HG02798 (cell line): Measurements from ENCODE around the gene AFF1.

ENCODE experiments used
- ATAC-seq: cut with Tn5 transposase; IDR thresholded peaks from one replicate; pipeline ENCODE4 v1.9.1; 2021; ENCODE audit warnings: mild to moderate bottlenecking; ENCODE audit not compliant: unreplicated experiment, poor library complexity

Gene AFF1, protein sequence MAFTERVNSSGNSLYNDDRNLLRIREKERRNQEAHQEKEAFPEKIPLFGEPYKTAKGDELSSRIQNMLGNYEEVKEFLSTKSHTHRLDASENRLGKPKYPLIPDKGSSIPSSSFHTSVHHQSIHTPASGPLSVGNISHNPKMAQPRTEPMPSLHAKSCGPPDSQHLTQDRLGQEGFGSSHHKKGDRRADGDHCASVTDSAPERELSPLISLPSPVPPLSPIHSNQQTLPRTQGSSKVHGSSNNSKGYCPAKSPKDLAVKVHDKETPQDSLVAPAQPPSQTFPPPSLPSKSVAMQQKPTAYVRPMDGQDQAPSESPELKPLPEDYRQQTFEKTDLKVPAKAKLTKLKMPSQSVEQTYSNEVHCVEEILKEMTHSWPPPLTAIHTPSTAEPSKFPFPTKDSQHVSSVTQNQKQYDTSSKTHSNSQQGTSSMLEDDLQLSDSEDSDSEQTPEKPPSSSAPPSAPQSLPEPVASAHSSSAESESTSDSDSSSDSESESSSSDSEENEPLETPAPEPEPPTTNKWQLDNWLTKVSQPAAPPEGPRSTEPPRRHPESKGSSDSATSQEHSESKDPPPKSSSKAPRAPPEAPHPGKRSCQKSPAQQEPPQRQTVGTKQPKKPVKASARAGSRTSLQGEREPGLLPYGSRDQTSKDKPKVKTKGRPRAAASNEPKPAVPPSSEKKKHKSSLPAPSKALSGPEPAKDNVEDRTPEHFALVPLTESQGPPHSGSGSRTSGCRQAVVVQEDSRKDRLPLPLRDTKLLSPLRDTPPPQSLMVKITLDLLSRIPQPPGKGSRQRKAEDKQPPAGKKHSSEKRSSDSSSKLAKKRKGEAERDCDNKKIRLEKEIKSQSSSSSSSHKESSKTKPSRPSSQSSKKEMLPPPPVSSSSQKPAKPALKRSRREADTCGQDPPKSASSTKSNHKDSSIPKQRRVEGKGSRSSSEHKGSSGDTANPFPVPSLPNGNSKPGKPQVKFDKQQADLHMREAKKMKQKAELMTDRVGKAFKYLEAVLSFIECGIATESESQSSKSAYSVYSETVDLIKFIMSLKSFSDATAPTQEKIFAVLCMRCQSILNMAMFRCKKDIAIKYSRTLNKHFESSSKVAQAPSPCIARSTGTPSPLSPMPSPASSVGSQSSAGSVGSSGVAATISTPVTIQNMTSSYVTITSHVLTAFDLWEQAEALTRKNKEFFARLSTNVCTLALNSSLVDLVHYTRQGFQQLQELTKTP

GRCh38 chr4:86934771-86935565 lies at the start of gene AFF1:
Gene AFF1, plus strand, starts transcription at chr4:86935011. Its CDS starts 13,523 bp downstream, at chr4:86948534.
- ATAC-seq = peak; percentile 58

GRCh38 chr4:86890790-86891189 lies 44.0 kb upstream of the AFF1 start:
- no peak for ATAC-seq

DNA sequence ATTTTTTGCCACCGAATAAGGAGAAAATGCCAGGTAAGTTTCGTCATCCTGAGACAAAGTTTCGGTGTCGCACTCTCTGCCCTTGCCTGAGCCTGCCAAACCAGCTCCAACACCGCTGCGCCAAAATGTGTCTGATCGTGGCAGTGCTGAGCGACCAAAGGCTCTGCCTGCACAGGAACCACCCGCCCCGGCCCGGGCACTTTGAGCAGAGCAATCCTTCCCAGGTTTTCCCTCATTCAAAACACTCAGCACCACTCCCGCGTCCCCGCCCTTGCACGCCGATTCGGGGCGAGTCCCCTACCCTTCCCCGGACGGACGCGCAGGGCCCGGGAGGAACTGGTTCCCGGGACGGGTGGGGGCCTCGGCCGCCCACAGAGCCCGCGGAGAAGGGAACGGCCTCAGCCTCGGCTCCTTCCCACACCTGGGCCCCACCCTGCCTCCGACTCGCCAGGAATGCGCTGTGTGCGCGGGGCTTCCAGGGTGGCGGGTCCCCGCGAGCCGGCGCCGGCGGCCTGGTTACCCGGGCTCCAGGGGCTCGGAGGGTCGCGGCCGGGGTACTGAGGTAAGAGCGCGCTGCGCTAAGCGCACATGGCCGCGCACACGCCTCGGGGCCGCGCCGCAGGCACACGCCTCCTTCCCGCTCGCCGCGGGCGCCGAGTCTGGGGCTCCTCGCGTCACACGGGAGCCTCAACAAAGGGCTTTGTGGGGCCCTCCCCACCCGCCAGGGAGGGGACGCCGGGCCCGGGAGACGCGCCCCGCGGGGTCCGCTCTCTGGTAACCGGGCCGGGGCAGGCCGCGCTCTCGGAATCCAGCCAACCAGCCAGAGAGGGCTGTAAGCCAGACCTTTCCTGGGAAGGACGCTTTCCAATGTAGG lies 42.8 kb upstream of the AFF1 start, which contains the start of gene C4orf36:
Gene C4orf36 (minus strand): TSS at position 661 of the 874 bp plus-strand sequence. CDS start 902 bp downstream, outside the sequence.
- peak; percentile 60 for ATAC-seq

GRCh38 chr4:86892636-86892960 lies 42.2 kb upstream of the AFF1 start:
- no peak for ATAC-seq

DNA sequence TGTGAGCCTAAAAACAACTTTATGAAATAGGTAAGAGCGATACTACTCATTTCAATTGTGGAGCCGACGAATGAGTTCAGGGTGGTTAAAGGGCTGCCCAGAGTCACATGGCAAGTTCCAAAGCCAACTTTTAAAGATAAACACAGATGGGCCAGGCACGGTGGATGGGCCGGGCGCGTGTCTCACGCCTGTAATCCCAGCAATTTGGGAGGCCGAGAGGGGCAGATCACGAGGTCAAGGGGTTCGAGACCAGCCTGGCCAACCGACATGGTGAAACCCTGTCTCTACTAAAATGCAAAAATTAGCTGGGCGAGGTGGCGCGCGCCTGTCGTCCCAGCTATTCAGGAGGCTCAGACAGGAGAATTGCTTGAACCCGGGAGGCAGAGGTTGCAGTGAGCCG lies 41.7 kb upstream of the AFF1 start:
- no peak for ATAC-seq

GRCh38 chr4:86894455-86894854 lies 40.4 kb upstream of the AFF1 start:
- no peak for ATAC-seq

DNA sequence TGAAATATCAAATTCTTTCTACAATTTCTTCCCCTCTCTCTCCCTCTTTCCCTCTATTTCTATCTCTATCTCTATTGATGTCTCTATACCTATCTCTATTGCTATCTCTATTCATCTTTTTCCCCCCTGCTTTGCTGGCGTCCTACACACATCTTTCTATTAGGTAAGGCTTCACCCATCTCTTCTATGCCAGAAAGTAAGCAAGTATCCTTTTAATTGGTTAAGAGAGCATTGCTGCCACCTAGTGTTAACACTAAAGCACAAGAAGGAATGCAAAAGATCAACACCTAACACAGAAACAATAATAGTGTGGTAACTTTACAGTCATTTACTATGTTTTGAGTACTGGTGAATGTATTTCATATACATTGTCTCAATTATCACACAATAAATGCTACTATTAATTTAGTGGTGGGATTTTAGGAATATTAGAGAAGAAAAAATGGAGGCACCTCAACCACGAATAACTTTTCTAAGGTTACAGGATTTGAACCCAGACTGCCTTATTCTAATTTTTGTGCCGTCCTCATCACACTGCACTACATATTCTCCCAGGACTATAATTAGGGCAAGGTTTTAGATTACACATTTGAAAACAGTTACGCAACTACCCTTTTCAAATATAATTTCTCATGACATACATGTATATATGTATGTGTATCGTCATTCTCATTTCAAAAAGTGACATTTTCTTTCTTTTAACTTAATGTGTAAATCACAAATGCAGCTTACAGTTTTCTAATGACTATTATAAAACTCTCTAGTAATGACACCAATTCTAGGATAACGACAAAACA lies 38.9 kb upstream of the AFF1 start:
- peak; percentile 58 for ATAC-seq

DNA sequence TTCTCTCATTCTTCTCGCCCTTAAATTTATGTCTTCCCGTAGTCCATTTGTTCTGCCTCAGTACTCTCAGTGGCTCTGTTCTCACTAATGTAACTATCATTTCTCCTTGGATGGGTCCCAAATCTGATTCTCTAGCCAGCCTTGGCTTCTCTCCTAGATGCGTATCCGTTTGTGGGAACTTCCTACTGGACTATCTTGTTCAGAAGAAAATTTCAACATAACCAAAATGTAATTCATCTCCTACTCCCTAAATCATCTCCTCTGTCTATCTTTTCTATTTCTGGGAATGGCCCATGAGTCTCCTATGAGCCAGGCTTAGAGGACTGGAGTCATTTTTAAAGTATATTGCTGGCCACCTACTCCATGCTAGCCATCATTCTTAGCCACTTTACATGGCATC lies 38.2 kb upstream of the AFF1 start:
- ATAC-seq = no peak

DNA sequence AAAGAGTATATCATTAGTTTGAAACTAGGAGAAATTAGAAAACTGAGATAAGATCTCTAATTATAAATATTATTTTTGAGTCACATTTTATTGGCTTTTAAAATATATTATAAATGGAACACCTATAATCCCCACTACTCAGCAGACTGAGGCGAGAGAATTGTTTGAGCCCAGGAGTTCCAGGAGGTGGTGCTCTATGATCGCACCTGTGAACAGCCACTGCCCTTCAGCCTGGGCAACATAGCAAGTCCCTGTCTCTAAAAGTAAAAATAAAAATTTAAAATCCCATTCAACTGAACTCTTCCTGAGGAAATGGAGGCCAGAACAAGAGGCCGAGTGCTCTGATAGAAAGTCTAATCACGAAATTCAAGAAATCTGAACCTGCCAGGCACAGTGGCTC lies 36.2 kb upstream of the AFF1 start:
- no peak for ATAC-seq

DNA sequence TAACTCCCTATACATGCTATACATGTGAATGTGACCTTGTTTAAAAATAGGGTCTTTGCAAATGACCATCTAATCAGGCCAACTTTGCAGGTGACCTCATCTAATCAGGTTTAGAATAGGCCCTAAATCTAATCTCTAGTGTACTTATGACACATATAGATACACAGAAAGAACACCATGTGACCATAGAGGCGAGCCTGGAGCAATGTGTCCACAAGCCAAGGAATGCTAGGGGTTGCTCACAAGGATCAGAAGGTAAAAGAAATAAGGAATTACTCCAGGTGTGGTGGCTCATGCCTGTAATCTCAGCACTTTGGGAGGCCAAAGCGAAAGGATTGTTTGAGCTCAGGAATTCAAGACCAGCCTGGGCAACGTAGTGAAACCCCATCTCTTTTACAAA lies 32.9 kb upstream of the AFF1 start:
- ATAC-seq = no peak

- no peak for ATAC-seq
Measured at GRCh38 chr4:86908251-86908657, 26.6 kb upstream of the AFF1 start.

DNA sequence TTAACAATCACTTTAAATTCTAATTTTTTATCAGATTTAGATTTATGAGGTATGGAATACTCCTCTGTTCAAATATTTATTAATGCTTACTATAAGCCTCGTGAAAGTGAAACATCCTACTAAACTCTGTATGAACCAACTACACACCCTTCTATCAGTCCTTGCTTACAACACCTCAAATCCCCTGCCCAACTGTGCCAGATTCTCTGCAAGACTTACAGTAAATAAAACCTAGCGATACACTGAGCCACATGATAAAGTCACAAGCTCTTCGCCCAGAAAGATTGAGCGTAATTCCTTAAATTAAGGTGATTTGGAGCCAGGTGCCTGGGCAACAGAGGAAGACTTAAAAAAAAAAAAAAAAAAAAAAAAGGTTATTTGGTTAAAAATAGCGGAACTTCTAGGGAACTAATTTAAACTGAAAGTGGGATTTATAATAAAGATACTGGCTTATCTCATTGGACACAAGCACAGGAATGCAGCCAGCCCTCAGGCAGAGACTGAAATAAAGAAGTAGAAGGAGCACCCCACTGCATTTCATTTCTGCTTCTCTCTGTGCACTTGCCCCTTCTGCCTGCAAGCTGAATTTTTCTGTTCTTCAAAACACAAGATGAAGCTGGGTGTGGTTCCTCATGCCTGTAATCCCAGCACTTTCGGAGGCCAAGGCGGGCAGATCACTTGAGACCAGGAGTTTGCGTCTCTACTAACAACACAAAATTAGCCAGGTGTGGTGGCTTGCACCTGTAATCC lies 25.1 kb upstream of the AFF1 start:
- no peak for ATAC-seq

GRCh38 chr4:86910369-86910768 lies 24.4 kb upstream of the AFF1 start:
- ATAC-seq = no peak

- ATAC-seq = peak; percentile 47
Measured at GRCh38 chr4:86910820-86911684, 23.8 kb upstream of the AFF1 start.

GRCh38 chr4:86916392-86916791 lies 18.4 kb upstream of the AFF1 start:
- ATAC-seq = no peak

DNA sequence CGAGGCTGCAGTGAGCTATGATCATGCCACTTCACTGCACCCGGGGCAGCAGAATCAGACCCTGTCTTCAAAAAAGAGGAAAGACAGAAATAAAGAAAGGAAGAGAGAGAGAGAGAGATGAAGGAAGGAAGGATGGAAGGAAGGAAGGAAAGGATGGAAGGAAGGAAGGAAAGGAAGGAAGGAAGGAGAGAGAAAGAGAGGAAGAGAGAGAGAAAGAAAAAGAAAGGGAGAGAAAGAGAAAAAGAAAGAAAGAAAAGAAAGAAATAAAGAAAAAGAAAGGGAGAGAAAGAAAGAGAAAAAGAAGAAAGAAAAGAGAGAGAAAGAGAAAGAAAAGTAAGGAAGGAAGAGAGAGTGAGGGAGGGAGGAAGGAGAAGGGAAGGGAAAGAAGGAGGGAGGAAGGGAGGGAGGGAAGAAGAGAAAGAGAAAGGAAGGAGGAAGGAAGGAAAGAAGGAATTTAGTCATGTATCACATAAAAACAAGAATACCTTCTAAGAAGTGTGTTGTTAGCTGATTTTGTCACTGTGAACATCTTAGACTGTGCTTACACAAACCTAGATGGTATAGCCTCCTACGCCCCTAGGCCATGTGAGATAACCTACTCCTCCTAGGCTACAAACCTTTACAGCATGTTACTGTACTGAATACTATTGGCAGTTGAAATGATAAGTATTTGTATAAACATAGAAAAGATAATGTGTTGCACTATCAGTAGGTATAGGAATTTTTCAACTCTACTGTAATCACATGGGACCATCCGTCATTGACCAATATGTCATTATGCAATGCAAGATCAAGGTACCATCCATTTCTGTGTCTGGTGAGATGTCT lies 17.4 kb upstream of the AFF1 start:
- no peak for ATAC-seq
